ENCODE results near the gene ASPSCR1. TPM values are rescaled to one million over a fixed set of nuclear protein-coding genes. Genes with fewer than 3 reads are reported as not detected.

ASPSCR1 gene
- total and polyA plus RNA-seq, 2 of the 8 experiments (the other 6 are each of a cell fraction or from before 2014, with no cell fraction given): 33.3 to 43.7 TPM

GRCh38 chr17:81967533-81968395, 9.7 kb upstream of the ASPSCR1 start:
- Histone ChIP-seq H3K27me3 (replicated peaks in 1 of 4; ENCODE audit: control insufficient read depth in 3 of 4, extremely low read depth in 1 of 4, insufficient read depth in 3 of 4, low read length in 3 of 4) (peaks cover 0 to 43% (median 35%) of the 10 kb centered on the region in 4 experiments; a peak in 6 of 7 replicates), H3K9me3 (ENCODE audit: insufficient read depth in 2 of 2, low read depth in 1 of 2, low read length in 1 of 2) (no peaks in the 10 kb centered on the region), H3K23me2 (ENCODE audit: low read depth, low read length) (no peaks in the 10 kb centered on the region), H3K27ac (ENCODE audit: low read depth, low read length) (no peak overlapping the region), H3K23ac (ENCODE audit: insufficient read length) (no peak overlapping the region), H4K5ac (ENCODE audit: insufficient read length, low read depth, low read length) (no peak overlapping the region), H3K4me3 (ENCODE audit: extremely low read depth in 1 of 4, insufficient read depth in 2 of 4, low read depth in 3 of 4, low read length in 4 of 4) (peak overlapping the region in 1 of 4 experiments; percentile 40; a peak in 1 of 8 replicates), H3K18ac (ENCODE audit: extremely low read depth, low read length) (peak overlapping the region; percentile 90), H3K9ac (replicated peaks in 1 of 4; ENCODE audit: extremely low read depth in 1 of 4, low read depth in 3 of 4, low read length in 3 of 4) (no peak overlapping the region), H3K79me2 (ENCODE audit: control insufficient read depth in 1 of 2, insufficient read depth in 2 of 2, low read length in 2 of 2) (no peaks in the 10 kb centered on the region), H4K8ac (ENCODE audit: extremely low read depth, insufficient read depth, low read length) (no peak overlapping the region; the same call in 1 of the 2 replicates), H4K91ac (replicated peaks; ENCODE audit: insufficient read length, low read length) (peak overlapping the region; percentile 87), H2AFZ (ENCODE audit: low read length) (peak overlapping the region; percentile 49; the same call in 1 of the 2 replicates), H3K56ac (replicated peaks; ENCODE audit: insufficient read length, low read depth, low read length) (no peak overlapping the region), H3K4ac (replicated peaks; ENCODE audit: insufficient read length, low read depth, low read length) (no peak overlapping the region), H4K20me1 (replicated peaks in 1 of 2; ENCODE audit: control insufficient read depth in 1 of 2, insufficient read depth in 2 of 2, low read length in 2 of 2) (peaks cover 1 to 3% of the 10 kb centered on the region in 2 experiments), H3K4me2 (ENCODE audit: insufficient read depth in 1 of 2, low read depth in 2 of 2, low read length in 2 of 2) (peak overlapping the region; percentile 8 to 58), H2BK20ac (ENCODE audit: low read length) (peak overlapping the region; percentile 97; the same call in 1 of the 2 replicates), H2BK15ac (ENCODE audit: low read length) (peak overlapping the region; percentile 88), H3K79me1 (ENCODE audit: low read depth, low read length) (no peaks in the 10 kb centered on the region), H3K4me1 (replicated peaks in 1 of 4; ENCODE audit: control insufficient read depth in 3 of 4, insufficient read depth in 4 of 4, low read length in 3 of 4) (peaks cover 0 to 19% (median 16%) of the 10 kb centered on the region in 4 experiments; a peak in 6 of 7 replicates), H2BK120ac (replicated peaks; ENCODE audit: low read depth, low read length) (peak overlapping the region; percentile 5), H2BK5ac (ENCODE audit: low read depth, low read length) (peak overlapping the region; percentile 18; the same call in 1 of the 2 replicates), H2BK12ac (ENCODE audit: low read depth, low read length) (peak overlapping the region; percentile 87; the same call in 1 of the 2 replicates), H2AK5ac (ENCODE audit: low read depth, low read length) (no peak overlapping the region), H3K36me3 (ENCODE audit: control insufficient read depth in 2 of 4, insufficient read depth in 4 of 4, low read length in 3 of 4) (no peaks in the 10 kb centered on the region), H3K14ac (ENCODE audit: insufficient read length) (no peak overlapping the region)
- 30% methylated on average over 16 of the region's 36 CpGs; no CpG with 5 or more reads in 1 of the 2 experiments for WGBS, 2 experiments (ENCODE audit: extremely low coverage in 1 of 2, insufficient coverage in 1 of 2, insufficient read length in 1 of 2, insufficient replicate concordance in 2 of 2, low coverage in 1 of 2, low lambda C conversion rate in 2 of 2, missing lambda C conversion rate in 1 of 2)
- ChIA-PET POLR2A (ENCODE audit: partially characterized antibody) (interaction anchor here (0.8 to 4.1 kb wide), 9 partner anchors 8 to 44 kb away, joined by 3 to 20 read pairs (median 5); partner anchors contain the start of genes ASPSCR1 and MAFG), CTCF (ENCODE audit: partially characterized antibody) (interaction anchor here (0.7 to 2.9 kb wide), 10 partner anchors 9 to 70 kb away, joined by 3 to 16 read pairs (median 4); partner anchors contain the start of gene DCXR)
- no peak for FAIRE-seq
- peak; percentile 43 to 81 for DNase-seq (ENCODE audit: low read depth in 1 of 2, low spot score in 2 of 2)
- TF ChIP-seq MAX (IDR thresholded peaks at IDR 0.05): peak; percentile 93
- TF ChIP-seq NANOG (IDR thresholded peaks at IDR 0.05; ENCODE audit: insufficient read depth, low read depth, low read length, poor library complexity, severe bottlenecking): peak; percentile 63
- peak in 1 of 2 experiments; percentile 62; a peak in 1 of 4 replicates for TF ChIP-seq SIN3A (conservative IDR thresholded peaks at IDR 0.05 in 1 of 2, IDR thresholded peaks at IDR 0.05 in 1 of 2; ENCODE audit: low read depth in 1 of 2, low read length in 2 of 2)
- TF ChIP-seq SRF (IDR thresholded peaks at IDR 0.05; ENCODE audit: low read depth, low read length): no peak
- peak; percentile 17; the same call in 1 of the 2 replicates for TF ChIP-seq GABPA (IDR thresholded peaks at IDR 0.05; ENCODE audit: borderline replicate concordance, insufficient read depth, low read length)
- no peak for TF ChIP-seq GTF2F1 (IDR thresholded peaks at IDR 0.05; ENCODE audit: borderline replicate concordance, low read depth, low read length)
- peak; percentile 52 for TF ChIP-seq ATF3 (IDR thresholded peaks at IDR 0.05; ENCODE audit: insufficient read depth, low read depth, low read length)
- TF ChIP-seq JUND (IDR thresholded peaks at IDR 0.05; ENCODE audit: low read length): no peak
- TF ChIP-seq TCF12 (IDR thresholded peaks at IDR 0.05; ENCODE audit: low read depth, low read length): 0 out of 2 replicates have a peak, but pooled peaks have one; percentile 26
